ENCODE measurements around the gene SLC32A1.

DNA sequence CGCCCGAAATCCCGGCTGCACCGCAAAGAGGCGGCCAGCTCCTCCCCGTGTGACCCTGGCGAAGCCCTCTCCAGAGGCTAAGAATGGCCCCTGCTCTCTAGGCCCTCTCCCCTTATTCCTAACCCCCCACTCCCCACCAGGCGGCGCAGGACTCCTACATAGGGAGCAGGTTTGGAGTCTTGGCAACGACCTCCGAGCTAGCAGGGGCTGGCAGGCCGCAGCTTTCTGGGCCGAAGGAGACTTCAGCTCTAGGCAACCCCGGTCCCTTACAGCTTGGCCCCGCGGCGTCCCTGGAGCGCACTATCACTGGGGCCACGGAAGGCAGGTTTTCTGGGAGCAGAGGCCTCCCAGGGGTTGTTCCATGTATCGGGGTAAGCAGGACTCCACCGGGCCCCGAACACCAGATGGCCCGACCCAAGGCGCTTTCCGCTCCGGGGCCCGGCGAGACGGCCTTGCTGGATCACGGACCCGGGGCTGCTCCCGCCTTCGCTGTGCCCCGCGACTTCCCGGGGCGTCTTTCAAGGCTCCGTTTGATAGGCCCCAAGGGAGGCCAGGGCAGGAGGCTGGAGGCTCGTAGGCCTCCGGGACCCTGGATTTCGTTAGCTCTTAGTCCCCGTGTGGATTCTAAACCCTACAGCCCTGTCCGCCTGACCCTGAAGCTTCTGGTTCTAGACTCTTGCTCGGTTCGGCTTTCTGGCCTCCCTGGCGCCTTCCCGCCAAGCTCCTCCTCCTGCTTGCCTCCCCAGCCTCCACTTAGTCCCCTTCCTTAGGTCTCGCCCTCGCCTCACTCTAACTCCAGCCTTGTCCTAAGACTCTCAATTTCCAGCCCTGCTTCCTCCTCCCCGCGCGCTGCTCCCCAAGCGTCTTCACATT, 1.9 kb downstream of the SLC32A1 start:
- TF ChIP-seq EZH2 (IDR thresholded peaks at IDR 0.05; ENCODE audit: borderline replicate concordance, low read depth, low read length, severe bottlenecking) (peak; percentile 13), POLR2AphosphoS5 (IDR thresholded peaks at IDR 0.05; ENCODE audit: insufficient read depth, low read depth, low read length) (no peak), JUN (IDR thresholded peaks at IDR 0.05; ENCODE audit: borderline replicate concordance, insufficient read depth, insufficient read length, low read depth) (no peak)
- TF ChIP-seq, protein P1, sequence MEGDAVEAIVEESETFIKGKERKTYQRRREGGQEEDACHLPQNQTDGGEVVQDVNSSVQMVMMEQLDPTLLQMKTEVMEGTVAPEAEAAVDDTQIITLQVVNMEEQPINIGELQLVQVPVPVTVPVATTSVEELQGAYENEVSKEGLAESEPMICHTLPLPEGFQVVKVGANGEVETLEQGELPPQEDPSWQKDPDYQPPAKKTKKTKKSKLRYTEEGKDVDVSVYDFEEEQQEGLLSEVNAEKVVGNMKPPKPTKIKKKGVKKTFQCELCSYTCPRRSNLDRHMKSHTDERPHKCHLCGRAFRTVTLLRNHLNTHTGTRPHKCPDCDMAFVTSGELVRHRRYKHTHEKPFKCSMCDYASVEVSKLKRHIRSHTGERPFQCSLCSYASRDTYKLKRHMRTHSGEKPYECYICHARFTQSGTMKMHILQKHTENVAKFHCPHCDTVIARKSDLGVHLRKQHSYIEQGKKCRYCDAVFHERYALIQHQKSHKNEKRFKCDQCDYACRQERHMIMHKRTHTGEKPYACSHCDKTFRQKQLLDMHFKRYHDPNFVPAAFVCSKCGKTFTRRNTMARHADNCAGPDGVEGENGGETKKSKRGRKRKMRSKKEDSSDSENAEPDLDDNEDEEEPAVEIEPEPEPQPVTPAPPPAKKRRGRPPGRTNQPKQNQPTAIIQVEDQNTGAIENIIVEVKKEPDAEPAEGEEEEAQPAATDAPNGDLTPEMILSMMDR (IDR thresholded peaks at IDR 0.05; ENCODE audit: extremely low read depth in 1 of 2, insufficient read depth in 1 of 2, low read depth in 1 of 2, low read length in 2 of 2): peak; percentile 64 to 77

All from endothelial cell of umbilical vein (primary cell).